ENCODE data around the gene MYB.

- no peak for TF ChIP-seq CTCF (IDR thresholded peaks at IDR 0.05)
- no peak for TF ChIP-seq POLR2A (IDR thresholded peaks at IDR 0.05)
Measured at GRCh38 chr6:135244805-135245204, 63.7 kb downstream of the MYB start.
